ENCODE results near the gene SLC17A7.

The SLC17A7 gene

GRCh38 chr19:49441210-49441959, at the start of gene SLC17A7 (continued):
- TF ChIP-seq ZNF777 (tag by site-specific recombination; IDR thresholded peaks at IDR 0.05; ENCODE audit: borderline replicate concordance) (peak; percentile 59; the same call in 1 of the 2 replicates), KLF8 (tag by site-specific recombination; IDR thresholded peaks at IDR 0.05) (peak; percentile 68; the same call in 1 of the 2 replicates), ZNF600 (tag by site-specific recombination; IDR thresholded peaks at IDR 0.05) (peak; percentile 81), ZNF555 (tag by site-specific recombination; conservative IDR thresholded peaks at IDR 0.05) (no peak), ZBTB8A (tag by site-specific recombination; IDR thresholded peaks at IDR 0.05) (no peak), KLF7 (tag by site-specific recombination; IDR thresholded peaks at IDR 0.05; ENCODE audit: borderline replicate concordance) (peak; percentile 44; the same call in 1 of the 2 replicates), ZFHX2 (tag by site-specific recombination; conservative IDR thresholded peaks at IDR 0.05) (peak; percentile 72), ZNF843 (tag by site-specific recombination; IDR thresholded peaks at IDR 0.05) (peak; percentile 27; the same call in 1 of the 2 replicates), PRDM6 (tag by site-specific recombination; IDR thresholded peaks at IDR 0.05) (no peak), SP7 (tag by site-specific recombination; IDR thresholded peaks at IDR 0.05) (0 out of 2 replicates have a peak, but pooled peaks have one; percentile 16), KLF16 (tag by site-specific recombination; IDR thresholded peaks at IDR 0.05) (peak; percentile 80), ZNF302 (tag by site-specific recombination; IDR thresholded peaks at IDR 0.05; ENCODE audit: low read depth) (no peak), ZNF223 (tag by site-specific recombination; IDR thresholded peaks at IDR 0.05) (no peak), GLIS2 (tag by site-specific recombination; IDR thresholded peaks at IDR 0.05) (0 out of 2 replicates have a peak, but pooled peaks have one; percentile 44), PRDM1 (tag by site-specific recombination; IDR thresholded peaks at IDR 0.05) (peak; percentile 90), EGR2 (tag by site-specific recombination; IDR thresholded peaks at IDR 0.05; ENCODE audit: low read depth) (peak; percentile 61), ZNF416 (tag by site-specific recombination; IDR thresholded peaks at IDR 0.05) (no peak), ZNF639 (tag by site-specific recombination; IDR thresholded peaks at IDR 0.05) (no peak), ZNF157 (tag by site-specific recombination; IDR thresholded peaks at IDR 0.05) (0 out of 2 replicates have a peak, but pooled peaks have one; percentile 44), ZSCAN23 (tag by site-specific recombination; IDR thresholded peaks at IDR 0.05) (no peak), ZNF335 (tag by site-specific recombination; conservative IDR thresholded peaks at IDR 0.05) (peak; percentile 75), ZNF341 (tag by site-specific recombination; IDR thresholded peaks at IDR 0.05; ENCODE audit: low read depth) (peak; percentile 20; the same call in 1 of the 2 replicates), ZNF112 (tag by site-specific recombination; IDR thresholded peaks at IDR 0.05) (no peak), ZNF791 (tag by site-specific recombination; IDR thresholded peaks at IDR 0.05) (no peak)

- CTCF ChIA-PET: no interaction called here
- H3K4me1 ChIP-seq (ENCODE audit: control insufficient read depth, insufficient read depth, low read length): peaks cover 4% of the 10 kb centered on the region; the same call in 1 of the 2 replicates
- H3K4me3 ChIP-seq (ENCODE audit: low read depth, low read length): no peak overlapping the region
- POLR2A ChIA-PET: interaction anchor here (0.8 kb wide), 1 partner anchor 38 kb away, joined by 3 read pairs; the partner anchor contains the start of gene PIH1D1
- H3K9me3 ChIP-seq (ENCODE audit: control insufficient read depth, insufficient read depth, low read depth, low read length): no peaks in the 10 kb centered on the region
- H3K36me3 ChIP-seq (ENCODE audit: control insufficient read depth in 2 of 2, insufficient read depth in 1 of 2, low read length in 2 of 2): peaks cover 14 to 55% of the 10 kb centered on the region in 2 experiments
- TF ChIP-seq ZNF416 (tag by site-specific recombination; IDR thresholded peaks at IDR 0.05) (no peak), SCRT2 (tag by site-specific recombination; IDR thresholded peaks at IDR 0.05) (peak; percentile 14; the same call in 1 of the 2 replicates)
- H3K27ac ChIP-seq (ENCODE audit: extremely low read depth, low read depth, low read length): peak overlapping the region; percentile 95
Observed at GRCh38 chr19:49490287-49491029, 49.1 kb upstream of the SLC17A7 start.

Measured in HEK293 (cell line).